Gastroesophageal sphincter (tissue), 3 donors: Measurements from ENCODE around the gene RPP38.

Experiments
- POLR2A ChIP-seq, 2 donors: fragments of 450-650 bp; IDR thresholded peaks; one replicate each; pipeline ENCODE4 v1.6.1; 2017; ENCODE audit warnings: antibody characterized with exemption in 2 of 2, mild to moderate bottlenecking in 2 of 2, moderate library complexity in 1 of 2
- POLR2AphosphoS5 ChIP-seq: sonication (generic); formaldehyde crosslinking; IDR thresholded peaks from one replicate; pipeline ENCODE4 v1.6.1; 2017; ENCODE audit warnings: antibody characterized with exemption
- TF ChIP-seq, protein P1 (sequence below), 4 experiments: fragments of 200-600 bp in 2 of 4; fragments of 450-650 bp in 2 of 4; sonication (generic) in 1 of 4; IDR thresholded peaks; one replicate each; pipeline ENCODE4 v1.5.1; 2017 to 2019; ENCODE audit warnings: antibody characterized with exemption in 4 of 4, mild to moderate bottlenecking in 2 of 4, moderate library complexity in 2 of 4

DNA sequence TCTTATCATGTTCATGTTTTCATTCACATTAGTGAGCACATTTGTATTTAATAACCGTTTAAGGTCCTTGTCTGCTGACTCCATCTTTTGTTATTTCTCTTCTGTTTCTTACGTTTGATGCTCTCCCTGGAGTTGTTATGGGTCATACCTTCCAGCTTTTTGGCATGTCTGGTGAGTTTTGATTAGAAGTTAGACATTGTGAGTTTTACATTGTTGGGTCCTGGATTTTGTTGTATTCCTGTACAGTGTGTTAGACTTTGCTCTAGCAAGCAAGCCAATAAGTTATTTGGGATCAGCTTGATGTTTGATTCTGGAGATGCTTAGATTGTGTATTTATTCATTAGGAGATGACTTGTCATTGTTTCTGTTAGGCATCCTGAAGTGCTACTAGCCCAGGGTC, 36.5 kb upstream of the RPP38 start:
- TF ChIP-seq, protein P1, sequence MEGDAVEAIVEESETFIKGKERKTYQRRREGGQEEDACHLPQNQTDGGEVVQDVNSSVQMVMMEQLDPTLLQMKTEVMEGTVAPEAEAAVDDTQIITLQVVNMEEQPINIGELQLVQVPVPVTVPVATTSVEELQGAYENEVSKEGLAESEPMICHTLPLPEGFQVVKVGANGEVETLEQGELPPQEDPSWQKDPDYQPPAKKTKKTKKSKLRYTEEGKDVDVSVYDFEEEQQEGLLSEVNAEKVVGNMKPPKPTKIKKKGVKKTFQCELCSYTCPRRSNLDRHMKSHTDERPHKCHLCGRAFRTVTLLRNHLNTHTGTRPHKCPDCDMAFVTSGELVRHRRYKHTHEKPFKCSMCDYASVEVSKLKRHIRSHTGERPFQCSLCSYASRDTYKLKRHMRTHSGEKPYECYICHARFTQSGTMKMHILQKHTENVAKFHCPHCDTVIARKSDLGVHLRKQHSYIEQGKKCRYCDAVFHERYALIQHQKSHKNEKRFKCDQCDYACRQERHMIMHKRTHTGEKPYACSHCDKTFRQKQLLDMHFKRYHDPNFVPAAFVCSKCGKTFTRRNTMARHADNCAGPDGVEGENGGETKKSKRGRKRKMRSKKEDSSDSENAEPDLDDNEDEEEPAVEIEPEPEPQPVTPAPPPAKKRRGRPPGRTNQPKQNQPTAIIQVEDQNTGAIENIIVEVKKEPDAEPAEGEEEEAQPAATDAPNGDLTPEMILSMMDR (IDR thresholded peaks at IDR 0.05), result no peak
- TF ChIP-seq POLR2AphosphoS5 (no peak), POLR2A (IDR thresholded peaks at IDR 0.05) (no peak)
